AG04450 (cell line): ENCODE results near the gene CHST12. TPM values are rescaled to one million over a fixed set of nuclear protein-coding genes. Genes with fewer than 3 reads are reported as not detected.

Source experiments
- CTCF ChIA-PET: fragments of 300-600, 350-600 bp; formaldehyde crosslinking; extraction: SDS; loops from one replicate; lab custom pipeline; 2022; ENCODE audit warnings: antibody characterized with exemption, inconsistent platforms; lab: Charles Lee
- POLR2A ChIA-PET: fragments of 350-600 bp; formaldehyde crosslinking; extraction: SDS; loops from one replicate; lab custom pipeline; 2021; ENCODE audit warnings: antibody characterized with exemption, inconsistent platforms; lab: Yijun Ruan, JAX
- DNase-seq: peaks from one replicate; pipeline ENCODE4 v3.0.0-alpha.2; 2011; ENCODE audit warnings: low read depth, low spot score
- H3K27ac ChIP-seq: one replicate; pipeline ENCODE4 v1.5.1; 2012; ENCODE audit warnings: low read depth, low read length, control low read depth
- H3K27me3 ChIP-seq: one replicate; pipeline ENCODE4 v1.6.0; 2012; ENCODE audit warnings: low read length; ENCODE audit not compliant: control insufficient read depth, insufficient read depth
- H3K4me3 ChIP-seq: 2 replicates; pipeline ENCODE4 v1.5.1; 2011; ENCODE audit warnings: mild to moderate bottlenecking, low read depth, low read length, control low read depth
- H3K9me3 ChIP-seq: 2 replicates; pipeline ENCODE4 v1.5.1; 2012; ENCODE audit warnings: low read length; ENCODE audit not compliant: control insufficient read depth, insufficient read depth
- CTCF ChIP-seq: IDR thresholded peaks from 2 replicates; pipeline ENCODE4 v1.5.1; 2011; ENCODE audit warnings: low read depth, low read length, control low read depth, inconsistent platforms
- polyA plus RNA-seq: library from polyadenylated mRNA; depleted of rRNA; stranded (reverse); fragments of >200 nt; gene quantifications from 2 replicates; pipeline ENCODE4 v1.2.3, GENCODE V29; 2011

Gene CHST12
- polyA plus RNA-seq, 1 experiment = 8.7 TPM

GRCh38 chr7:2482725-2483451, 79.5 kb downstream of the CHST12 start:
- peaks cover 9% of the 10 kb centered on the region for H3K27me3 ChIP-seq
- H3K9me3 ChIP-seq = peaks cover 12% of the 10 kb centered on the region
- H3K4me3 ChIP-seq = no peak overlapping the region
- no peak overlapping the region for H3K27ac ChIP-seq
- DNase-seq = no peak
- ChIA-PET POLR2A (no interaction called here), CTCF (interaction anchor here (1.5 kb wide), 1 partner anchor 14 kb away, joined by 3 read pairs; no protein-coding TSS in a partner anchor)
- no peak for TF ChIP-seq CTCF

- Histone ChIP-seq H3K27me3 (peaks cover 9% of the 10 kb centered on the region), H3K4me3 (no peak overlapping the region), H3K27ac (no peak overlapping the region), H3K9me3 (peaks cover 12% of the 10 kb centered on the region)
- no peak for TF ChIP-seq CTCF
- no peak for DNase-seq
- POLR2A ChIA-PET = interaction anchor here (0.5 kb wide), 1 partner anchor 83 kb away, joined by 5 read pairs; no protein-coding TSS in a partner anchor
- CTCF ChIA-PET = interaction anchor here (1.5 kb wide), 1 partner anchor 15 kb away, joined by 3 read pairs; no protein-coding TSS in a partner anchor
Measured at GRCh38 chr7:2483494-2483893, 80.1 kb downstream of the CHST12 start.

GRCh38 chr7:2484868-2485267, 81.5 kb downstream of the CHST12 start:
- H3K27ac ChIP-seq = no peak overlapping the region
- POLR2A ChIA-PET = no interaction called here

GRCh38 chr7:2487586-2488271, 84.3 kb downstream of the CHST12 start:
- Histone ChIP-seq H3K9me3 (peaks cover 7% of the 10 kb centered on the region), H3K27me3 (peaks cover 4% of the 10 kb centered on the region), H3K4me3 (no peak overlapping the region), H3K27ac (no peak overlapping the region)
- POLR2A ChIA-PET = interaction anchor here (0.6 kb wide), 1 partner anchor 60 kb away, joined by 3 read pairs; no protein-coding TSS in a partner anchor
- no peak for TF ChIP-seq CTCF
- DNase-seq = no peak
- CTCF ChIA-PET = no interaction called here

More at GRCh38 chr7:2484868-2485267, 81.5 kb downstream of the CHST12 start:
- Histone ChIP-seq H3K9me3 (peaks cover 12% of the 10 kb centered on the region), H3K27me3 (peaks cover 9% of the 10 kb centered on the region), H3K4me3 (no peak overlapping the region)
- CTCF ChIA-PET = no interaction called here
- no peak for DNase-seq
- no peak for TF ChIP-seq CTCF
